Neutrophil (primary cell): Measurements from ENCODE around the gene DACT2.

ENCODE experiments used
- H3K27ac ChIP-seq: fragments of 200-600 bp; sonication (generic); 2 replicates; pipeline ENCODE4 v1.5.1; 2016; ENCODE audit warnings: mild to moderate bottlenecking, moderate library complexity
- H3K27me3 ChIP-seq: fragments of 200-600 bp; sonication (generic); 2 replicates; pipeline ENCODE4 v1.6.0; 2016; ENCODE audit warnings: mild to moderate bottlenecking
- H3K36me3 ChIP-seq: fragments of 200-600 bp; sonication (generic); 2 replicates; pipeline ENCODE4 v1.5.1; 2017
- H3K4me1 ChIP-seq, 2 experiments: fragments of 200-600 bp in 1 of 2; sonication (generic) in 1 of 2; 1 replicate in 1 of 2; 2 replicates in 1 of 2; pipeline versions ENCODE4 v1.5.1 to v1.6.1; 2013 to 2016; ENCODE audit warnings: low read depth in 1 of 2, low read length in 1 of 2, mild to moderate bottlenecking in 1 of 2, moderate library complexity in 1 of 2; ENCODE audit not compliant: control insufficient read depth in 1 of 2, insufficient read depth in 1 of 2
- H3K4me3 ChIP-seq, 2 experiments: fragments of 200-600 bp in 1 of 2; sonication (generic) in 1 of 2; 1 replicate in 1 of 2; 2 replicates in 1 of 2; pipeline ENCODE4 v1.5.1; 2013 to 2016; ENCODE audit warnings: low read depth in 1 of 2, low read length in 1 of 2, mild to moderate bottlenecking in 1 of 2, moderate library complexity in 1 of 2
- H3K9me3 ChIP-seq: fragments of 200-600 bp; sonication (generic); 2 replicates; pipeline ENCODE4 v1.5.1; 2016
- CTCF ChIP-seq: fragments of 200-600 bp; sonication (generic); IDR thresholded peaks from 2 replicates; pipeline ENCODE4 v1.5.1; 2016; ENCODE audit warnings: antibody characterized with exemption

Gene DACT2

GRCh38 chr6:168341280-168341900 lies 21.8 kb upstream of the DACT2 start:
- no peak for TF ChIP-seq CTCF
- Histone ChIP-seq H3K27ac (no peak overlapping the region), H3K36me3 (no peaks in the 10 kb centered on the region)

GRCh38 chr6:168340819-168341218 lies 21.2 kb upstream of the DACT2 start:
- Histone ChIP-seq H3K36me3 (no peaks in the 10 kb centered on the region), H3K4me3 (no peak overlapping the region), H3K27ac (no peak overlapping the region), H3K4me1 (no peaks in the 10 kb centered on the region), H3K27me3 (peaks cover 27% of the 10 kb centered on the region), H3K9me3 (no peaks in the 10 kb centered on the region)
- no peak for TF ChIP-seq CTCF

More at GRCh38 chr6:168341280-168341900, 21.8 kb upstream of the DACT2 start:
- no peak overlapping the region for H3K4me3 ChIP-seq
- no peaks in the 10 kb centered on the region for H3K4me1 ChIP-seq
- peaks cover 33% of the 10 kb centered on the region for H3K27me3 ChIP-seq
- no peaks in the 10 kb centered on the region for H3K9me3 ChIP-seq

GRCh38 chr6:168338777-168339176 lies 19.2 kb upstream of the DACT2 start:
- TF ChIP-seq CTCF: no peak

GRCh38 chr6:168336967-168337366 lies 17.4 kb upstream of the DACT2 start:
- no peaks in the 10 kb centered on the region for H3K4me1 ChIP-seq
- H3K27me3 ChIP-seq: no peaks in the 10 kb centered on the region
- H3K4me3 ChIP-seq: no peak overlapping the region
- TF ChIP-seq CTCF: no peak
- H3K9me3 ChIP-seq: no peaks in the 10 kb centered on the region
- no peaks in the 10 kb centered on the region for H3K36me3 ChIP-seq
- H3K27ac ChIP-seq: no peak overlapping the region

More at GRCh38 chr6:168338777-168339176, 19.2 kb upstream of the DACT2 start:
- no peaks in the 10 kb centered on the region for H3K4me1 ChIP-seq
- H3K27ac ChIP-seq: no peak overlapping the region
- no peaks in the 10 kb centered on the region for H3K9me3 ChIP-seq
- peaks cover 8% of the 10 kb centered on the region for H3K27me3 ChIP-seq
- no peaks in the 10 kb centered on the region for H3K36me3 ChIP-seq
- H3K4me3 ChIP-seq: no peak overlapping the region

- no peaks in the 10 kb centered on the region for H3K4me1 ChIP-seq
- no peak overlapping the region for H3K27ac ChIP-seq
- H3K36me3 ChIP-seq: no peaks in the 10 kb centered on the region
- TF ChIP-seq CTCF: no peak
- no peaks in the 10 kb centered on the region for H3K9me3 ChIP-seq
- no peaks in the 10 kb centered on the region for H3K27me3 ChIP-seq
- H3K4me3 ChIP-seq: no peak overlapping the region
Measured at GRCh38 chr6:168333989-168334388, 14.4 kb upstream of the DACT2 start.
